RWPE2 (cell line): ENCODE data around the gene DLG1.

Experiments
- ATAC-seq: fragments of 200-7000 bp; cut with Tn5 transposase; 3 replicates; pipeline ENCODE4 v1.9.1; 2021; ENCODE audit warnings: low read depth
- DNase-seq: peaks from one replicate; pipeline ENCODE4 v3.0.0-alpha.2; 2020; ENCODE audit warnings: low spot score
- H3K27ac ChIP-seq: fragments of 450-650 bp; 2 replicates; pipeline ENCODE4 v1.5.1; 2017; ENCODE audit warnings: mild to moderate bottlenecking; ENCODE audit not compliant: poor library complexity, severe bottlenecking
- H3K27me3 ChIP-seq: fragments of 250-450 bp; sonication (Bioruptor Pico); 2 replicates; pipeline ENCODE4 v1.5.1; 2021; ENCODE audit warnings: mild to moderate bottlenecking, moderate library complexity; ENCODE audit not compliant: insufficient read depth, poor library complexity, severe bottlenecking
- H3K36me3 ChIP-seq: fragments of 250-450 bp; sonication (Bioruptor Pico); 2 replicates; pipeline ENCODE4 v1.5.1; 2020; ENCODE audit warnings: low read depth, mild to moderate bottlenecking, moderate library complexity
- H3K4me1 ChIP-seq: fragments of 250-450 bp; sonication (Bioruptor Pico); 2 replicates; pipeline ENCODE4 v1.5.1; 2021; ENCODE audit warnings: mild to moderate bottlenecking, moderate library complexity; ENCODE audit not compliant: insufficient read depth, poor library complexity, severe bottlenecking
- H3K4me3 ChIP-seq: fragments of 250-450 bp; sonication (Bioruptor Pico); 2 replicates; pipeline ENCODE4 v1.5.1; 2021; ENCODE audit warnings: mild to moderate bottlenecking, moderate library complexity; ENCODE audit not compliant: severe bottlenecking
- H3K9me3 ChIP-seq: fragments of 250-450 bp; sonication (Bioruptor Pico); 2 replicates; pipeline ENCODE4 v1.5.1; 2021; ENCODE audit warnings: mild to moderate bottlenecking, moderate library complexity; ENCODE audit not compliant: severe bottlenecking
- TF ChIP-seq, protein P1 (sequence below): fragments of 450-650 bp; IDR thresholded peaks from one replicate; pipeline ENCODE4 v1.5.1; 2017; ENCODE audit warnings: mild to moderate bottlenecking, moderate library complexity; ENCODE audit not compliant: poor library complexity, severe bottlenecking

Gene DLG1

DNA sequence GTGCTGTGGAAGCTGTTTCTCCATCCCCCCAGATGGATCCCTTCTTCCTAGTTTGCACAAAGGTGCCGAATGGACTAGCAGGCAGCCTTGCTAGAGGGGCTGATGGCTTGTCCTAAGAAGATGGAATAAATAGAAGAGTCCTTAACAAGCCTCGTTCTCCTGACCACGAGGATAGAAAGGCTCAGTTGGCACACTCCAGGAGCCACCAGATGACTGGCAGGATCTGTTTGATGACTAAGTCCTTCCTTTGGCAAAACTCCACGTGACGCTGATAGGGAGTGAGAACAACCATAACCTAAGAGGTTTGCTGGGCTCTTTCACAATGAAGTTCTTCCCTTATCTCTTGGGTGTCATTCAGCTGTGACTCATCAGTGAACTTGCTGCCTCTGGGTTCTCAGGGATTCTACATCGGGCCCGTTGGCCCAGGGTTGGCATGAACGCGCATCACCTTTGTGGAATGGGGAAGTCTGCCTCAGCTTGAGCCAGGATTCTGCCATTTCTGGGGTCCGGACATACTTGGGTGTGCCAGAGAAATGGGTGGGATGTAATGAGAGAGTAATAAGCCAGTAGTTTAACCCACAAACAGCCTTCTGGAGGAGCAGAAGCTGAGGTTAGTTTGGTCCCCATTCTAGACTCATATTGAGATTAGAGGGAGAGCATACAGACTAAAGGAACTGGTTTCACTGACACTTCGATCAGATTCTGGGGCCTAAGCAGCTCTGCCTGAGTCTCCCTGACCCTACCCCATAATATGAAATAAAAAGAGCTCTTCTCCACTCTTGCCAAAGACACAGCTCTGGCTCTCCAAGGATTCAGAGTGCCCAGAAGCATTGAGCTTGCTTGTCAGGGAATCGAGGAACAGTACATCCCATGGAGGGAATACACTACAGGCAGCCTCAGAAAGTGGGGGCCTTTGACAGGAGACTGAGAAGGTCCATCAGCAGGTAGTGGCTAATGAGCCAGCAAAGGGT, 266.8 kb downstream of the DLG1 start:
- Histone ChIP-seq H3K36me3 (no peaks in the 10 kb centered on the region), H3K9me3 (no peaks in the 10 kb centered on the region), H3K4me3 (no peak overlapping the region), H3K4me1 (peaks cover 11% of the 10 kb centered on the region), H3K27me3 (peaks cover 13% of the 10 kb centered on the region), H3K27ac (peak overlapping the region; percentile 54)
- peak; percentile 82 for ATAC-seq
- peak; percentile 89 for DNase-seq
- TF ChIP-seq, protein P1, sequence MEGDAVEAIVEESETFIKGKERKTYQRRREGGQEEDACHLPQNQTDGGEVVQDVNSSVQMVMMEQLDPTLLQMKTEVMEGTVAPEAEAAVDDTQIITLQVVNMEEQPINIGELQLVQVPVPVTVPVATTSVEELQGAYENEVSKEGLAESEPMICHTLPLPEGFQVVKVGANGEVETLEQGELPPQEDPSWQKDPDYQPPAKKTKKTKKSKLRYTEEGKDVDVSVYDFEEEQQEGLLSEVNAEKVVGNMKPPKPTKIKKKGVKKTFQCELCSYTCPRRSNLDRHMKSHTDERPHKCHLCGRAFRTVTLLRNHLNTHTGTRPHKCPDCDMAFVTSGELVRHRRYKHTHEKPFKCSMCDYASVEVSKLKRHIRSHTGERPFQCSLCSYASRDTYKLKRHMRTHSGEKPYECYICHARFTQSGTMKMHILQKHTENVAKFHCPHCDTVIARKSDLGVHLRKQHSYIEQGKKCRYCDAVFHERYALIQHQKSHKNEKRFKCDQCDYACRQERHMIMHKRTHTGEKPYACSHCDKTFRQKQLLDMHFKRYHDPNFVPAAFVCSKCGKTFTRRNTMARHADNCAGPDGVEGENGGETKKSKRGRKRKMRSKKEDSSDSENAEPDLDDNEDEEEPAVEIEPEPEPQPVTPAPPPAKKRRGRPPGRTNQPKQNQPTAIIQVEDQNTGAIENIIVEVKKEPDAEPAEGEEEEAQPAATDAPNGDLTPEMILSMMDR, result no peak

DNA sequence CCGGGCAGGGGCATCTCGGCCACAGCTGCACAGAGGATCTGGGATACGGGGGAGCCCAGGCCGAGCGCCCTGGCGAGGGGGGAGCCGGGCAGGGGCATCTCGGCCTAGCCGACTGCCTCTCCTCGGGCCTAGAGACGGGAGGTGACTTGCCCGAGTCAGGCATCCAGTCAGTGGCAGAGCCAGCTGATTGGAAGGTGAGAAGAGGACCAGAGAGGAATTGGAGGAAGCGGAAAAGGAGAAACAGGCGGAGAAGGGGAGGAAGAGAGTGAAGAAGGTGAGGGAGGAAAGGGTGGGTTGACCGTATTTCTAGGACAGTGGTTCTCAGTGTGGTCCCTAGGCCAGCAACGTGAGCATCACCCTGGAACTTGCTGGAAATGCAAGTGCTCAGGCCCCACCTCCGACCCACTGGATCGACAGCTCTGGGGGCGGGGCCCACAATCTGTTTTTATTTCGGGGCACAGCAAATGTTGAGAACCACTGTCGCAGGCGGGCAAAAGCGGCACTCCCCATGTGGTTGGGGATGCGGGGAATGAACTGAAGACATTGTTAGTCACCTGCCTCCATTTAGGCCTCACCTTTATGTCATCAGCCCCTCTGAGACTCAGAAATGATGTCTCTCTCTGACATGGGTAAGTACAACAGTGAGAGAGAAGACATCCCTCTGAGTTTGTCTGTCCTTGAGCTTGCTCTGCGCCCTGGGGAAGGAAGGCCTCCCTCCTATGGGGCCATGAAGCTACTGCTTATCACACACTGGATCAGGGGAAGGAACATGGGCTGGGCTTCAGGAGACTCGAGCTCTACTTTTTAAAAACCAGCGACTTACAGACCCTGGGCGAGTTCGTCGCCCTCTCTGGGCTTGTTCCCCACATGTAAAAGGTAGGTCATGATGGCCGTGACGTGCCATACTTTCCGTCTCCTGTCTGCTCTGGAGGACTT, 267.8 kb downstream of the DLG1 start:
- DNase-seq (no peak), ATAC-seq (no peak)
- Histone ChIP-seq H3K36me3 (no peaks in the 10 kb centered on the region), H3K4me1 (peaks cover 11% of the 10 kb centered on the region), H3K9me3 (no peaks in the 10 kb centered on the region), H3K27ac (peak overlapping the region; percentile 54), H3K4me3 (no peak overlapping the region), H3K27me3 (peaks cover 5% of the 10 kb centered on the region)
- TF ChIP-seq, protein P1, result no peak

DNA sequence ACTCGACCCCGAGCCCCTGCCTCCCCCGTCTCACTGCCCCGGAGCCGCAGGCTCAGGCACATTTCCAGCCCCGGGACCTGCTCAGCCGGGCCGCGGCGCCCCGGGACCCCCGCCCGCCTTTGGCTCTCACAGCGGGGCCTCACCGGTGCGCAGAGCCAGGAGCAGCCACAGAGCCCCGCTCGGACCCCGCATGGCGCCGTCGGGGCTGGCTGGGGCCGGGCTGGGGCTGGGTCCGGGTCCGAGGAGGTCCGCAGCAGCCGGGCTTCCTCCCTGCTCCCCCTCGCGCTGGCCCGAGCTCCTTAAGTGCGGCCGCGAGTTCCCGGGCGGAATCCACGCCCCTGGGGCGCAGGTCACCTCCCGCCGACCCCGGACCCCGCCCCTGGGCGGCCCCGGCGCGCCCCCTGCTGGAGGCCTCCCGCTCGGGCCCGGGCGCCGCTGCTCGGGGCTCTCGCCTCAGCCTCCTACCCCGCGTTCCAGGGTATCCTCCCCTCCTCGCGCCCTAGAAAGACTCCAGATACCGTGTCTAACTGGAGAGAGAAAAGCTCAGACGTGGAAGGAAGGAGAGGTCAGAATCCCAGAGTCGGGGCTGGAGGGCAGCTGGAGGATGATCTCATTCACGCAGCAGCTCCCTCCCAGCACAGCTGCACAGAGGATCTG, 268.8 kb downstream of the DLG1 start, which contains the start of gene MELTF:
TSS of gene MELTF (minus strand) at position 307 of the 657 bp plus-strand sequence. CDS start at position 192, 115 bp downstream.
- Histone ChIP-seq H3K27ac (peak within 1 kb of the TSS; percentile 54), H3K4me3 (peak within 1 kb of the TSS; percentile 59), H3K27me3 (no peaks in the 10 kb centered on the region), H3K9me3 (no peaks in the 10 kb centered on the region), H3K36me3 (no peaks in the 10 kb centered on the region), H3K4me1 (peaks cover 11% of the 10 kb centered on the region)
- TF ChIP-seq, protein P1, result peak; percentile 89
- ATAC-seq, result peak; percentile 50
- DNase-seq, result peak; percentile 65

DNA sequence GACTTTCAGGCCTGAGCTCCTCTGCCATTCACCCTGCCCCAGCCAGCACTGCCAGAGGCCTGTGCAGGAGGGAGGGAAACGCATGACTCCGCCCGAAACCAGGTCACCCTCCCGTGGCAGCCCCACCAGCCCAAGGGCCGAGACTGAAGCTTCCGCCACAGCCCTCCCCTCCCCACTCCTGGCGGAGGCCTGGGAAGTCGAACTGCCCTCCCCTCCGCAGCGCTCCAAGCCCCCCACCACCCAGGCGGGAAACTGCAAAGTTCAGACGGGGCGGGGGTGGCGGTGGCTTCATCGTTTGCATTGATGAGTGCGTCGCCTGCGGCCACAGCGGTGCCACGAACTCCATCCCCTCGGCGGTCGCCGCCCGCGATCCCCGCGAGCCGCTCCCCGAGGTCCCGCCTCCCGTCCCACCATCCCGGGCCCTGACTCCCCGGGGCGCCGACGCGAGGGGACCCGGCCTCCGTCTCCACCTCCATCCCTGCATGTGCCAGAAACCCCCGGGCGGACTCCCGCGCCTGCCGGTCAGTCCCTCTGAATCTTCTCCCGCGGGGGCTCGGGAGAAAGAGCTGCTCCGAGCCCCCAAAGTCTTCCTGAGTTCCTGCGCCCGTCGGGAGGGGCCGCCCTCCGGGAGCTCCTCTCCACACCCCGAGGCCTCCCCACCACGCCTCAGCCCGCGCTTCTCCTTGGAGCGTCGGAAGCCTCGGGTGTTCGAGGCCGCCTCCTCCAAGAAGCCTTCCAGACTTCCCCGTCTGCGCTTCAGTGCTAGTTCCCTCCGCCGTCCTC, 269.5 kb downstream of the DLG1 start:
- peak; percentile 61 for DNase-seq
- TF ChIP-seq, protein P1, result no peak
- ATAC-seq, result no peak
- Histone ChIP-seq H3K27ac (no peak overlapping the region), H3K27me3 (no peaks in the 10 kb centered on the region), H3K9me3 (no peaks in the 10 kb centered on the region), H3K4me3 (peak overlapping the region; percentile 59), H3K36me3 (no peaks in the 10 kb centered on the region), H3K4me1 (peaks cover 11% of the 10 kb centered on the region)
